Fibroblast of lung (primary cell): ENCODE results near the gene HIVEP3. TPM values are rescaled to one million over a fixed set of nuclear protein-coding genes. Genes with fewer than 3 reads are reported as not detected.

Source experiments
- DNase-seq, 2 donors: peaks; one replicate each; pipeline versions ENCODE4 v3.0.0 to v3.0.0-alpha.2; 2010; ENCODE audit warnings: low read depth in 2 of 2
- H2AFZ ChIP-seq: 2 replicates; pipeline ENCODE4 v1.5.1; 2012; ENCODE audit warnings: low read length, control low read depth, inconsistent platforms
- H3K27ac ChIP-seq: 2 replicates; pipeline ENCODE4 v1.5.1; 2011; ENCODE audit warnings: low read length, control low read depth; ENCODE audit not compliant: insufficient read depth
- H3K27me3 ChIP-seq: 2 replicates; pipeline ENCODE4 v1.5.1; 2011; ENCODE audit warnings: mild to moderate bottlenecking, low read length; ENCODE audit not compliant: control insufficient read depth, insufficient read depth
- H3K36me3 ChIP-seq: 2 replicates; pipeline ENCODE4 v1.5.1; 2011; ENCODE audit warnings: low read length; ENCODE audit not compliant: control insufficient read depth, insufficient read depth
- H3K4me1 ChIP-seq: 2 replicates; pipeline ENCODE4 v1.5.1; 2011; ENCODE audit warnings: low read length; ENCODE audit not compliant: control insufficient read depth, insufficient read depth; ENCODE audit errors: extremely low read depth
- H3K4me2 ChIP-seq: 2 replicates; pipeline ENCODE4 v1.5.1; 2011; ENCODE audit warnings: low read length, control low read depth; ENCODE audit not compliant: insufficient read depth; ENCODE audit errors: extremely low read depth
- H3K4me3 ChIP-seq, 4 experiments: fragments of 200-600 bp in 1 of 4; sonication (generic) in 1 of 4; replicated peaks in 1 of 4; 2 replicates each; pipeline ENCODE4 v1.5.1; 2011 to 2016; ENCODE audit warnings: low read length in 4 of 4, low read depth in 3 of 4, mild to moderate bottlenecking in 3 of 4, control low read depth in 2 of 4, inconsistent platforms in 1 of 4, mixed read lengths in 1 of 4; ENCODE audit not compliant: insufficient read depth in 1 of 4; ENCODE audit errors: control extremely low read depth in 1 of 4
- H3K79me2 ChIP-seq: 2 replicates; pipeline ENCODE4 v1.5.1; 2012; ENCODE audit warnings: mild to moderate bottlenecking, low read length, inconsistent platforms; ENCODE audit not compliant: control insufficient read depth, insufficient read depth
- H3K9ac ChIP-seq: 2 replicates; pipeline ENCODE4 v1.5.1; 2011; ENCODE audit warnings: mild to moderate bottlenecking, low read length, control low read depth; ENCODE audit not compliant: insufficient read depth
- H3K9me3 ChIP-seq: 2 replicates; pipeline ENCODE4 v1.5.1; 2012; ENCODE audit warnings: low read depth, low read length; ENCODE audit not compliant: control insufficient read depth, insufficient read depth
- H4K20me1 ChIP-seq: 2 replicates; pipeline ENCODE4 v1.5.1; 2011; ENCODE audit warnings: low read length; ENCODE audit not compliant: control insufficient read depth, insufficient read depth; ENCODE audit errors: extremely low read depth
- CTCF ChIP-seq, 2 donors: IDR thresholded peaks in 1 of 2; conservative IDR thresholded peaks in 1 of 2; 1 replicate in 1 of 2; 2 replicates in 1 of 2; pipeline ENCODE4 v1.5.1; 2011 to 2012; ENCODE audit warnings: low read length in 2 of 2, control low read depth in 1 of 2, inconsistent platforms in 1 of 2, low read depth in 1 of 2, mild to moderate bottlenecking in 1 of 2
- EZH2 ChIP-seq: IDR thresholded peaks from 2 replicates; pipeline ENCODE4 v1.5.1; 2012; ENCODE audit warnings: low read length, control low read depth, mild to moderate bottlenecking; ENCODE audit errors: missing control alignments
- polyA plus RNA-seq, 2 donors: library from polyadenylated mRNA; depleted of rRNA in 1 of 2; stranded (reverse) in 1 of 2; unstranded in 1 of 2; fragments of >200 nt; gene quantifications; 2 replicates each; pipeline ENCODE4 v1.2.1, GENCODE V29; 2011 to 2012; ENCODE audit warnings: missing spikeins in 1 of 2
- total RNA-seq: library from RNA; depleted of rRNA; stranded (reverse); fragments of >200 nt; gene quantifications from 2 replicates; pipeline ENCODE4 v1.2.1, GENCODE V29; 2014

Gene HIVEP3
- total and polyA plus RNA-seq, 2 donors (not counting 1 experiment from before 2014, with no cell fraction given), result 0.83 to 3.2 TPM

DNA sequence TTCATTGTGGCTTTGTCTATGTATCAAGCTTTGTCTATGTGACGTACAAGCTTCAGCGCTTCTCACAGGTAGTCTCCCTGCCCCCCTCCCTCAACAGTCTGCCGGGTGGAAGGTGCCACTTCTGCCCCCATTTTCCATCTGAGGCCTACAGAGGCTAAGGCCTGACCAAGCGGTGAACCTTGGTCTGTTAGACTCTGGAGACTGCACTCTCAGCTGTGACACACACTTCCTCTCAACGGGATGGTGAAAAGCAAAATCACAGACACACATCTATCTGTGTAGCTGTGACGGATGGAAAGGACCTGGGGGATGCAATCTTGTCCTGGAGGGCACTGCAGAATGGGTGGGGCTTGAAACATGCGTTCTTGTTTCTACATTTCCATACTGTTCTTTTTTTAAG, 281.4 kb downstream of the HIVEP3 start:
- Histone ChIP-seq H3K4me1 (no peaks in the 10 kb centered on the region), H3K9me3 (no peaks in the 10 kb centered on the region), H3K9ac (no peak overlapping the region), H3K36me3 (no peaks in the 10 kb centered on the region), H3K27me3 (no peaks in the 10 kb centered on the region), H3K4me3 (no peak overlapping the region), H3K79me2 (no peaks in the 10 kb centered on the region), H4K20me1 (no peaks in the 10 kb centered on the region), H3K4me2 (no peak overlapping the region), H3K27ac (no peak overlapping the region), H2AFZ (no peak overlapping the region)
- TF ChIP-seq CTCF (conservative IDR thresholded peaks at IDR 0.05 in 1 of 2, IDR thresholded peaks at IDR 0.05 in 1 of 2; ENCODE audit: low read depth in 1 of 2, low read length in 2 of 2), result no peak
- TF ChIP-seq EZH2, result no peak
- DNase-seq, result no peak

DNA sequence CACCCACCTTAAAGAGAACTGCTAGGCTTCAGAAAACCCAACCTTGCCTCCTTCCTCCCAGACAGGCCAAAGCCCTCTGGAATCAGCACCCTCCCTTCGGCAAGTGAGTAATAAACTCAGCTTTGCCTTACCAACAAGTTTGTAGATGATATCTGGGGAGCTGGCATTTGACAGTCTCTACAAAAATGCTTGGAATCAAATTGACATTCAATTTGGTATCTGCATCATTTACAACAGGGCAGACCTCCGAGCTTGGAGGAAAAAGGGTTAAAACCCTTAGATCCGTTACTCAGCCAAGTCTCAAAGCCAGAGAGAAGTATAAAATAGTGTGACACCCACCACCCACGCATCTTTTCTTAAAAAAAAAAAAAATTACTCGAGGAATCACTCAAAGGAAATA, 285.0 kb downstream of the HIVEP3 start:
- Histone ChIP-seq H3K79me2 (no peaks in the 10 kb centered on the region), H3K9me3 (no peaks in the 10 kb centered on the region), H3K4me3 (no peak overlapping the region), H3K9ac (no peak overlapping the region), H3K4me2 (no peak overlapping the region), H2AFZ (no peak overlapping the region), H4K20me1 (no peaks in the 10 kb centered on the region), H3K27me3 (no peaks in the 10 kb centered on the region), H3K4me1 (no peaks in the 10 kb centered on the region), H3K36me3 (no peaks in the 10 kb centered on the region), H3K27ac (no peak overlapping the region)
- no peak for TF ChIP-seq CTCF (conservative IDR thresholded peaks at IDR 0.05 in 1 of 2, IDR thresholded peaks at IDR 0.05 in 1 of 2; ENCODE audit: low read depth in 1 of 2, low read length in 2 of 2)
- no peak for TF ChIP-seq EZH2
- peak in 1 of 2 donors; percentile 67 for DNase-seq

DNA sequence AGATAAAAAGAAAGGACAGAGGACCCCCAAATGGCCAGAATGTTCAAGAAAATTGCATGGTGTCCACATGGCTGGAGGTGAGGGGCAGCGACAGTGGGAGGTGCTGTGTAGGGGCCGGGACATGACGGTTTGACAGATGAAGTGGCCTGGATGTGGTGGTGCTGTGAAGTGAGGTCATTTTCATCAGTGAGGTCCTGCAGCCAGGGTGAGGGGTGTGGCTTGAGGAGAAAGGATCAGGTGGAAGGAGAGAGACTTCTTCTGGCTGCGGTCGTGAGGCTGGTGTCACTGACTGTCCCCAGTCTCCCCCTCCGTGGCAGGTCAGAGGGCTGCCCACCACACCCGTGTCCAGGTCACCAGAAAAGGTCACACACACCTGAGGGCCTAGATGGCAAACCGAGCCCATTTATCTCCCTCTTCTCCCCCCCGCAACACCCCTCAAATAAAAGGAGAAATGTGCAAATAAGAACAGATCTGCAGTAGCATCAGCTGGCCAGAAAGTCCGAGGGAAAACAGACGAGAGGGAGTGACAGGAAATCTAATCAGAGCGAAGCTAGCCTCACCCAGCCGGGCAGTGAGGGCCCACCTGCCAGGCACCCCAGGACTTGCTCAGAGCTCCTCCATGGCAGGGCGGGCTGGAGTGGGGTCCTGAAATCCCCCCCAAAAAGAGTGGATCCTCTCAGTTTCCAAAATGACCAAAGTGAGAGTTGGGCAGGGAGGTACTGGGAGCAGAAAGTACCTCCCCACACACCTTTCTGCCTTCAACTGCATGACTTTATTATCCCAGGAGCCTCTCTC, 285.7 kb downstream of the HIVEP3 start:
- H3K27ac ChIP-seq, result no peak overlapping the region
- H3K9ac ChIP-seq, result no peak overlapping the region
- H3K4me2 ChIP-seq, result no peak overlapping the region
- no peaks in the 10 kb centered on the region for H3K4me1 ChIP-seq
- no peak overlapping the region for H3K4me3 ChIP-seq
- no peak overlapping the region for H2AFZ ChIP-seq
- H4K20me1 ChIP-seq, result no peaks in the 10 kb centered on the region
- DNase-seq, result no peak
- TF ChIP-seq CTCF (conservative IDR thresholded peaks at IDR 0.05 in 1 of 2, IDR thresholded peaks at IDR 0.05 in 1 of 2; ENCODE audit: low read depth in 1 of 2, low read length in 2 of 2), result no peak
- TF ChIP-seq EZH2, result no peak
- no peaks in the 10 kb centered on the region for H3K27me3 ChIP-seq
- no peaks in the 10 kb centered on the region for H3K79me2 ChIP-seq
- no peaks in the 10 kb centered on the region for H3K36me3 ChIP-seq
- no peaks in the 10 kb centered on the region for H3K9me3 ChIP-seq
